ENCODE measurements around the gene CHD5. TPM values are rescaled to one million over a fixed set of nuclear protein-coding genes. Genes with fewer than 3 reads are reported as not detected.

Gene CHD5
- total and polyA plus RNA-seq, 2 of the 13 experiments (the other 11 are each of a cell fraction or from before 2014, with no cell fraction given), result 0.02 to 0.21 TPM

- 63% methylated on average over 40 of the region's 41 CpGs for whole genome bisulfite sequencing (ENCODE audit: low lambda C conversion rate)
- no peak overlapping the region for H3K4me2 ChIP-seq (ENCODE audit: low read depth, low read length)
- no peak overlapping the region for H2AFZ ChIP-seq (ENCODE audit: low read length)
- CTCF ChIA-PET (ENCODE audit: low intra/inter-chr PET ratio, low total read pairs), result no interaction called here
- peaks cover 8% of the 10 kb centered on the region for H3K9me3 ChIP-seq (ENCODE audit: low read length)
- no peaks in the 10 kb centered on the region for H4K20me1 ChIP-seq (ENCODE audit: insufficient read depth, low read length)
- POLR2A ChIA-PET, result no interaction called here
- FAIRE-seq (no peak), ATAC-seq (peak; percentile 16; the same call in 2 of the 3 replicates), DNase-seq (ENCODE audit: low spot score) (no peak)
- peaks cover 4 to 22% of the 10 kb centered on the region in 2 experiments; a peak in 3 of 5 replicates for H3K27me3 ChIP-seq (ENCODE audit: control insufficient read depth in 1 of 2, insufficient read depth in 2 of 2, low read length in 2 of 2)
- in situ Hi-C loops (cut with HindIII; ENCODE audit: extremely low pct_ligation_motif_present, low pct_unique_long_range_greater_than_20kb), result no loop called here
- no peak overlapping the region for H3K27ac ChIP-seq (ENCODE audit: extremely low read length, insufficient read depth, low read length)
- intact Hi-C loops (cut with micrococcal nuclease; ENCODE audit: unreplicated experiment), result no loop called here
- H3K4me3 ChIP-seq (replicated peaks in 1 of 3; ENCODE audit: insufficient read depth in 1 of 3, low read depth in 2 of 3, low read length in 3 of 3), result no peak overlapping the region
- H3K79me2 ChIP-seq (ENCODE audit: insufficient read depth, low read length), result no peaks in the 10 kb centered on the region
- no peaks in the 10 kb centered on the region for H3K36me3 ChIP-seq (replicated peaks in 1 of 2; ENCODE audit: control insufficient read depth in 1 of 2, insufficient read depth in 2 of 2, low read length in 2 of 2)
- no peak overlapping the region for H3K9ac ChIP-seq (ENCODE audit: insufficient read depth, low read depth, low read length)
- peaks cover 23% of the 10 kb centered on the region for H3K4me1 ChIP-seq (ENCODE audit: insufficient read depth, low read length)
- BruUV-seq (replicated peaks), result no TSS peak
- TF ChIP-seq ZFP82 (CRISPR knock-in tag; IDR thresholded peaks at IDR 0.05; ENCODE audit: borderline replicate concordance) (no peak), TP53 (CRISPR knock-in tag; conservative IDR thresholded peaks at IDR 0.05) (no peak), SPEN (CRISPR knock-in tag; IDR thresholded peaks at IDR 0.05; ENCODE audit: low read depth) (no peak), MAX (IDR thresholded peaks at IDR 0.05) (0 out of 2 replicates have a peak, but pooled peaks have one; percentile 18), RORA (CRISPR knock-in tag; IDR thresholded peaks at IDR 0.05) (no peak), ZNF264 (CRISPR knock-in tag; IDR thresholded peaks at IDR 0.05) (no peak), ZNF776 (CRISPR knock-in tag; IDR thresholded peaks at IDR 0.05) (no peak), ZC3H4 (CRISPR knock-in tag; IDR thresholded peaks at IDR 0.05; ENCODE audit: borderline replicate concordance) (no peak), EED (CRISPR knock-in tag; IDR thresholded peaks at IDR 0.05) (no peak), REL (CRISPR knock-in tag; conservative IDR thresholded peaks at IDR 0.05) (no peak), ZNF577 (CRISPR knock-in tag; IDR thresholded peaks at IDR 0.05; ENCODE audit: borderline replicate concordance, low read depth) (no peak), ZBTB3 (CRISPR knock-in tag; IDR thresholded peaks at IDR 0.05; ENCODE audit: borderline replicate concordance, low read depth) (no peak), E2F5 (CRISPR knock-in tag; conservative IDR thresholded peaks at IDR 0.05) (no peak), CREB1 (IDR thresholded peaks at IDR 0.05) (no peak), CREB1 (CRISPR knock-in tag; IDR thresholded peaks at IDR 0.05) (no peak)
- TF ChIP-seq, protein P1, sequence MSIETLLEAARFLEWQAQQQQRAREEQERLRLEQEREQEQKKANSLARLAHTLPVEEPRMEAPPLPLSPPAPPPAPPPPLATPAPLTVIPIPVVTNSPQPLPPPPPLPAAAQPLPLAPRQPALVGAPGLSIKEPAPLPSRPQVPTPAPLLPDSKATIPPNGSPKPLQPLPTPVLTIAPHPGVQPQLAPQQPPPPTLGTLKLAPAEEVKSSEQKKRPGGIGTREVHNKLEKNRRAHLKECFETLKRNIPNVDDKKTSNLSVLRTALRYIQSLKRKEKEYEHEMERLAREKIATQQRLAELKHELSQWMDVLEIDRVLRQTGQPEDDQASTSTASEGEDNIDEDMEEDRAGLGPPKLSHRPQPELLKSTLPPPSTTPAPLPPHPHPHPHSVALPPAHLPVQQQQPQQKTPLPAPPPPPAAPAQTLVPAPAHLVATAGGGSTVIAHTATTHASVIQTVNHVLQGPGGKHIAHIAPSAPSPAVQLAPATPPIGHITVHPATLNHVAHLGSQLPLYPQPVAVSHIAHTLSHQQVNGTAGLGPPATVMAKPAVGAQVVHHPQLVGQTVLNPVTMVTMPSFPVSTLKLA (IDR thresholded peaks at IDR 0.05), result peak; percentile 34; the same call in 1 of the 2 replicates
- TF ChIP-seq, protein P2, sequence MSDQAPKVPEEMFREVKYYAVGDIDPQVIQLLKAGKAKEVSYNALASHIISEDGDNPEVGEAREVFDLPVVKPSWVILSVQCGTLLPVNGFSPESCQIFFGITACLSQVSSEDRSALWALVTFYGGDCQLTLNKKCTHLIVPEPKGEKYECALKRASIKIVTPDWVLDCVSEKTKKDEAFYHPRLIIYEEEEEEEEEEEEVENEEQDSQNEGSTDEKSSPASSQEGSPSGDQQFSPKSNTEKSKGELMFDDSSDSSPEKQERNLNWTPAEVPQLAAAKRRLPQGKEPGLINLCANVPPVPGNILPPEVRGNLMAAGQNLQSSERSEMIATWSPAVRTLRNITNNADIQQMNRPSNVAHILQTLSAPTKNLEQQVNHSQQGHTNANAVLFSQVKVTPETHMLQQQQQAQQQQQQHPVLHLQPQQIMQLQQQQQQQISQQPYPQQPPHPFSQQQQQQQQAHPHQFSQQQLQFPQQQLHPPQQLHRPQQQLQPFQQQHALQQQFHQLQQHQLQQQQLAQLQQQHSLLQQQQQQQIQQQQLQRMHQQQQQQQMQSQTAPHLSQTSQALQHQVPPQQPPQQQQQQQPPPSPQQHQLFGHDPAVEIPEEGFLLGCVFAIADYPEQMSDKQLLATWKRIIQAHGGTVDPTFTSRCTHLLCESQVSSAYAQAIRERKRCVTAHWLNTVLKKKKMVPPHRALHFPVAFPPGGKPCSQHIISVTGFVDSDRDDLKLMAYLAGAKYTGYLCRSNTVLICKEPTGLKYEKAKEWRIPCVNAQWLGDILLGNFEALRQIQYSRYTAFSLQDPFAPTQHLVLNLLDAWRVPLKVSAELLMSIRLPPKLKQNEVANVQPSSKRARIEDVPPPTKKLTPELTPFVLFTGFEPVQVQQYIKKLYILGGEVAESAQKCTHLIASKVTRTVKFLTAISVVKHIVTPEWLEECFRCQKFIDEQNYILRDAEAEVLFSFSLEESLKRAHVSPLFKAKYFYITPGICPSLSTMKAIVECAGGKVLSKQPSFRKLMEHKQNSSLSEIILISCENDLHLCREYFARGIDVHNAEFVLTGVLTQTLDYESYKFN (CRISPR knock-in tag; conservative IDR thresholded peaks at IDR 0.05), result no peak
Observed at GRCh38 chr1:6127587-6128163, 52.4 kb downstream of the CHD5 start.

Measured in HepG2 (cell line).